HUES64 (cell line): ENCODE measurements around the gene CSNK1A1L.

Experiments used
- H3K27ac ChIP-seq: 2 replicates; pipeline ENCODE4 v1.7.0; 2013; ENCODE audit warnings: low read depth, low read length, inconsistent platforms
- H3K27me3 ChIP-seq: 2 replicates; pipeline ENCODE4 v1.6.1; 2013; ENCODE audit warnings: mild to moderate bottlenecking, low read length; ENCODE audit not compliant: insufficient read depth
- H3K36me3 ChIP-seq: 2 replicates; pipeline ENCODE4 v1.6.1; 2013; ENCODE audit warnings: mild to moderate bottlenecking, low read length; ENCODE audit not compliant: insufficient read depth
- H3K4me1 ChIP-seq: 2 replicates; pipeline ENCODE4 v1.6.1; 2013; ENCODE audit warnings: mild to moderate bottlenecking, low read length, moderate library complexity; ENCODE audit not compliant: insufficient read depth
- H3K4me3 ChIP-seq: 2 replicates; pipeline ENCODE4 v1.5.1; 2013; ENCODE audit warnings: mild to moderate bottlenecking, low read length, moderate library complexity
- H3K9ac ChIP-seq: 2 replicates; pipeline ENCODE4 v1.6.1; 2013; ENCODE audit warnings: mild to moderate bottlenecking, low read depth, low read length
- H3K9me3 ChIP-seq: 2 replicates; pipeline ENCODE4 v1.6.1; 2013; ENCODE audit warnings: low read depth, low read length; ENCODE audit not compliant: insufficient read depth
- WGBS: fragments of 150-250, 120-280 bp; methylation state at CpG from one replicate; pipeline ENCODE4 v1.1.7; 2013; ENCODE audit warnings: missing lambda C conversion rate; 5-methylcytosine and 5-hydroxymethylcytosine counted together

The CSNK1A1L gene

GRCh38 chr13:37085606-37086005, 19.9 kb downstream of the CSNK1A1L start:
- H3K27me3 ChIP-seq = no peaks in the 10 kb centered on the region
- WGBS = 100% methylated on average over 1 of the region's 2 CpGs
- no peaks in the 10 kb centered on the region for H3K9me3 ChIP-seq
- no peak overlapping the region for H3K4me3 ChIP-seq
- no peaks in the 10 kb centered on the region for H3K36me3 ChIP-seq
- H3K4me1 ChIP-seq = no peaks in the 10 kb centered on the region
- no peak overlapping the region for H3K9ac ChIP-seq
- H3K27ac ChIP-seq = no peak overlapping the region

GRCh38 chr13:37076818-37077217, 28.6 kb downstream of the CSNK1A1L start:
- Histone ChIP-seq H3K4me3 (no peak overlapping the region), H3K9me3 (no peaks in the 10 kb centered on the region), H3K4me1 (no peaks in the 10 kb centered on the region), H3K36me3 (no peaks in the 10 kb centered on the region), H3K27ac (no peak overlapping the region), H3K27me3 (no peaks in the 10 kb centered on the region), H3K9ac (no peak overlapping the region)
- WGBS = 96% methylated on average over 2 of the region's 2 CpGs

- H3K4me1 ChIP-seq = no peaks in the 10 kb centered on the region
- H3K36me3 ChIP-seq = no peaks in the 10 kb centered on the region
- H3K27me3 ChIP-seq = no peaks in the 10 kb centered on the region
- WGBS = 89% methylated on average over 2 of the region's 2 CpGs
- H3K4me3 ChIP-seq = no peak overlapping the region
- no peak overlapping the region for H3K9ac ChIP-seq
- H3K9me3 ChIP-seq = no peaks in the 10 kb centered on the region
- H3K27ac ChIP-seq = no peak overlapping the region
Observed at GRCh38 chr13:37075164-37075563, 30.3 kb downstream of the CSNK1A1L start.

GRCh38 chr13:37074703-37075102, 30.8 kb downstream of the CSNK1A1L start:
- no peak overlapping the region for H3K27ac ChIP-seq
- no peak overlapping the region for H3K9ac ChIP-seq
- H3K9me3 ChIP-seq = no peaks in the 10 kb centered on the region
- H3K27me3 ChIP-seq = no peaks in the 10 kb centered on the region
- WGBS = no CpG with 5 or more reads among the region's 1 CpG
- H3K36me3 ChIP-seq = no peaks in the 10 kb centered on the region
- no peak overlapping the region for H3K4me3 ChIP-seq
- no peaks in the 10 kb centered on the region for H3K4me1 ChIP-seq

GRCh38 chr13:37072024-37072423, 33.4 kb downstream of the CSNK1A1L start:
- no peak overlapping the region for H3K27ac ChIP-seq
- no peaks in the 10 kb centered on the region for H3K9me3 ChIP-seq
- no peaks in the 10 kb centered on the region for H3K27me3 ChIP-seq
- H3K9ac ChIP-seq = no peak overlapping the region
- 89% methylated on average over 4 of the region's 4 CpGs for WGBS
- no peaks in the 10 kb centered on the region for H3K36me3 ChIP-seq
- no peaks in the 10 kb centered on the region for H3K4me1 ChIP-seq
- no peak overlapping the region for H3K4me3 ChIP-seq

GRCh38 chr13:37070956-37071355, 34.5 kb downstream of the CSNK1A1L start:
- Histone ChIP-seq H3K36me3 (no peaks in the 10 kb centered on the region), H3K27me3 (no peaks in the 10 kb centered on the region), H3K9me3 (no peaks in the 10 kb centered on the region), H3K27ac (no peak overlapping the region), H3K4me1 (peaks cover 5% of the 10 kb centered on the region; the same call in 1 of the 2 replicates), H3K9ac (no peak overlapping the region), H3K4me3 (no peak overlapping the region)
- 93% methylated on average over 7 of the region's 7 CpGs for WGBS

- no peaks in the 10 kb centered on the region for H3K27me3 ChIP-seq
- H3K27ac ChIP-seq = no peak overlapping the region
- WGBS = 91% methylated on average over 9 of the region's 9 CpGs
- no peak overlapping the region for H3K9ac ChIP-seq
- peaks cover 10% of the 10 kb centered on the region for H3K4me1 ChIP-seq
- H3K9me3 ChIP-seq = no peaks in the 10 kb centered on the region
- H3K4me3 ChIP-seq = no peak overlapping the region
- no peaks in the 10 kb centered on the region for H3K36me3 ChIP-seq
Observed at GRCh38 chr13:37070145-37070695, 35.2 kb downstream of the CSNK1A1L start.

GRCh38 chr13:37069597-37070103, 35.8 kb downstream of the CSNK1A1L start:
- no peaks in the 10 kb centered on the region for H3K9me3 ChIP-seq
- H3K9ac ChIP-seq = no peak overlapping the region
- no peak overlapping the region for H3K27ac ChIP-seq
- WGBS = 94% methylated on average over 22 of the region's 22 CpGs
- H3K36me3 ChIP-seq = no peaks in the 10 kb centered on the region
- no peak overlapping the region for H3K4me3 ChIP-seq
- no peaks in the 10 kb centered on the region for H3K27me3 ChIP-seq
- H3K4me1 ChIP-seq = peaks cover 13% of the 10 kb centered on the region

GRCh38 chr13:37068962-37069361, 36.5 kb downstream of the CSNK1A1L start:
- no peak overlapping the region for H3K4me3 ChIP-seq
- H3K9ac ChIP-seq = no peak overlapping the region
- H3K36me3 ChIP-seq = no peaks in the 10 kb centered on the region
- no peaks in the 10 kb centered on the region for H3K27me3 ChIP-seq
- H3K27ac ChIP-seq = no peak overlapping the region
- H3K4me1 ChIP-seq = peaks cover 13% of the 10 kb centered on the region
- H3K9me3 ChIP-seq = no peaks in the 10 kb centered on the region

- Histone ChIP-seq H3K27ac (no peak overlapping the region), H3K9ac (no peak overlapping the region), H3K4me3 (no peak overlapping the region), H3K36me3 (no peaks in the 10 kb centered on the region), H3K4me1 (peaks cover 13% of the 10 kb centered on the region), H3K9me3 (no peaks in the 10 kb centered on the region), H3K27me3 (no peaks in the 10 kb centered on the region)
- WGBS = 94% methylated on average over 2 of the region's 2 CpGs
Observed at GRCh38 chr13:37067874-37068273, 37.6 kb downstream of the CSNK1A1L start.

GRCh38 chr13:37065890-37066526, 39.5 kb downstream of the CSNK1A1L start:
- WGBS = 63% methylated on average over 6 of the region's 6 CpGs
- Histone ChIP-seq H3K36me3 (no peaks in the 10 kb centered on the region), H3K9me3 (no peaks in the 10 kb centered on the region), H3K27ac (no peak overlapping the region), H3K9ac (no peak overlapping the region), H3K4me1 (peaks cover 13% of the 10 kb centered on the region), H3K27me3 (no peaks in the 10 kb centered on the region), H3K4me3 (no peak overlapping the region)
